GM04503 (cell line): ENCODE results near the gene PDZD2.

Experiments
- DNase-seq: peaks from one replicate; pipeline ENCODE4 v3.0.0-alpha.2; 2012; ENCODE audit warnings: low read depth

Gene PDZD2

GRCh38 chr5:31825518-31826068 lies 186.7 kb downstream of the PDZD2 start:
- DNase-seq = no peak

DNA sequence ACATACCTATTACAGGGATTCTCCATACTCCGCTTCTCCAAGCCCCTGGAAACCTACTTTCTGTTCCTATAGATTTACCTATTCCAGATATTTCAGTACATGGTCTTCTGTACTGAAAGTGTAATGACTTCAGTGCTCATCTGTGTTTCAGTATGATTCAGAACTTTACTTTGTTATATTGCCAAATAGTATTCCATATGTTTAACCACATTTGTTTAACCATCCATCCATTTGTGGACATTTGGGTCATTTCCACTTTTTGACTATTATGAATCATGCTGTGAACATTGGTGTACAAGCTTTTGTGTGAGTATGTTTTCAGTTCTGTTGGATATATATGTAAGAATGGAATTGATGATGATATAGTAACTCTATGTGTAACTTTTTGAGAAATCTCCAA lies 188.9 kb downstream of the PDZD2 start:
- no peak for DNase-seq

GRCh38 chr5:31832966-31833365 lies 194.0 kb downstream of the PDZD2 start:
- no peak for DNase-seq

DNA sequence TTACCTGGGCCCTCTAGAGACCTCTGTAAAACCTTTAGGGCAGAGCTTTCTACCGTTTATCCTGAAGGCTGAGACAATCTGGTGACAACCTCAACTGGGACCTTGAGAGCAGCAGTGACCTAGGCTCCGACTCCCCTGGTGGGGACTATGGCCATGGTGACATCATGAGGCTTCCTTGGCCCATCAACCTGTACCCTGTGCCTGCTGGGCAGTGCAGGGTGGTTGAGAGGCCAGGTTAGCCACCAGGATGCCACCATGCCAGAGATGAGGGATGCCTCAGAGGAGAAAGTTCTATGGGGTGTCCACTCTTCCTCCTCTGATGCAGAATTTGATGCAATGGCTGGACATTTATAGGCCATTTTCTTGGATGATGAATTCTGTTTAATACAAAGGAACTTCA lies 194.8 kb downstream of the PDZD2 start:
- no peak for DNase-seq

GRCh38 chr5:31844622-31845345 lies 205.9 kb downstream of the PDZD2 start:
- DNase-seq = no peak

DNA sequence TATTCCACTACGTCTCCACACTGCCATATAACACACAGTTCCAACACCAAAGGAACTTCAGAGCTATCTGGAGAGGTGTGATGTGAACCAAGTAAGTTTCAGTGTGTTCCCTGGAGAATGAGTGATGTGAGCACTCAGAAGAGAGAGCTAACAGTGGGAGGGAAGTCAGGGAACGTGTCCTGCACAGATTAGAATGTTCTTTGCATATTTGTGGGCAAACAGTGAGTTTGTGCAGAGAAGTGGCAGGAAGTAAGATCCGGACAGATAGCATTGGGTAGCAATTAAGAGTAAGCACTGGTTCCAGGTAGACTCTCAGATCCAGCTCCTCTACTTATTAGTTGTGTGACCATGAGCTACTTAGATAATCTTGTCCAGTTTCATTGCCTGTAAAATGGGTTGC lies 206.4 kb downstream of the PDZD2 start:
- DNase-seq = no peak

GRCh38 chr5:31846934-31847333 lies 208.0 kb downstream of the PDZD2 start:
- DNase-seq = no peak

GRCh38 chr5:31847354-31847753 lies 208.4 kb downstream of the PDZD2 start:
- no peak for DNase-seq

DNA sequence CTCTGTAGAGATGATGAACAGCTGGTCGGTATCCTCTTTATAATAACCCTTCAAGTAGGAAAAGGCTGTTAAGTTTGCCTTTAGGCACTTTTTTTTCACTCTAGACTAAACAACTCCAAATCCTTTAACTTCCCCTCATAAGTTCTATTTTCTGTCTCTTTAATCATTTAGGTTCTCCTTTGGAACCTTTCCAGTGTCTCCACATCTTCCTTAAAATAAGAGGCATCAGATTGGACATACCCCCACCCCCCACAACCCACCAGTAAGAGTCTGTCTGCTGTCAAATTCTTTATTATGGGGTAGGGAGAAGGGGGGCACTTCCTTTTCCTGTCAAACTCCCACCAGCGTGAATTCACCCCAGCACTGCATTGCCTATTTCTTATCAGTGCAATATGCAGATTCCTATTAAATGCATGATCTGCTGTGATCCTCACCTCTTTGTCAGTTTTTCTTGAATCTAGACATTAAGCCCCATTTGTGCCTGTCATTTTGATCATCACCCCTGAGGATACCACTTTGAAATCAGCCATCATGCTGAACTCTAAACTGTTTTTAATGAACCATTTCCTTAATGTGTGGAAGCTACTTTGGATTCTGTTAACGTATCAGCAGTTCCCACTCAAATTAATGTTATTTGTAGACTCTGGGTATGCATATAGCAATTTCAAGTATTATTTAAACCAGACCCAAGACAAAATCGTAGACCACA lies 212.2 kb downstream of the PDZD2 start:
- DNase-seq = no peak

DNA sequence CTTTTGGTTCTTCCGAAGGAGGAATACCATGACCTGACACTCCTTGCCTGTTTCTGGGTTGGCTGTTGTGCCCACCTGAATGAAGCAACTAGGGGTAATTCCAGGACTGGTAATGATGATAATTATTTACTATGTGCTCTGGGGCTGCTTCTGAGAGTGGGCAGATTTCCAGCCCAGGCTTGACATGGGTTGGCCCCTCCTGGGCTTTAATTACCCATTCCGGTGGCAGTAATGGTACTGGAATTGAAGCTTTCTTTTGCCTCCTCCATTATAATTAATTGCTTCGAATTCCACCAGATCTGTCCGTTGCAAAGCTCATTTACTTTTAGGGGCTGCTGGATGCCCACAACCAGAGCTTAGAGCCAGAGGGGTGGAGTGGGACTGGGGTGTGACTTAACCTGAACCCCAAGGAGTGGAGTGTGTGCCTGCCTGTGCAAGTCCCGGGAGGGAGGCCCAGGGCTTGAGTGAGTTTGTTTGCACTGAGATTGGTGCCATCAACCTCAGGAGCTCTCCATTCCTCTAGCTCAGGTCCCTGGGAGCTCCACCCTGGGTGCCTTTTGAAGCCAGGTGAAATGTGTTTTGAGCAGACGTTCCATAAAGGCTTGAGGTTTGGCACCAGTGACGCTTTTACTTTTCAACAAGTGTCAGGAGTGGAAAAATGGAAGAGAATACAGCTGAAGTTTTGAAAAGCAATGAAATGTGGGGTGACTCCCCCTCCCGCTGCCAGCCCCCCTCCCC lies 214.6 kb downstream of the PDZD2 start:
- DNase-seq = no peak

DNA sequence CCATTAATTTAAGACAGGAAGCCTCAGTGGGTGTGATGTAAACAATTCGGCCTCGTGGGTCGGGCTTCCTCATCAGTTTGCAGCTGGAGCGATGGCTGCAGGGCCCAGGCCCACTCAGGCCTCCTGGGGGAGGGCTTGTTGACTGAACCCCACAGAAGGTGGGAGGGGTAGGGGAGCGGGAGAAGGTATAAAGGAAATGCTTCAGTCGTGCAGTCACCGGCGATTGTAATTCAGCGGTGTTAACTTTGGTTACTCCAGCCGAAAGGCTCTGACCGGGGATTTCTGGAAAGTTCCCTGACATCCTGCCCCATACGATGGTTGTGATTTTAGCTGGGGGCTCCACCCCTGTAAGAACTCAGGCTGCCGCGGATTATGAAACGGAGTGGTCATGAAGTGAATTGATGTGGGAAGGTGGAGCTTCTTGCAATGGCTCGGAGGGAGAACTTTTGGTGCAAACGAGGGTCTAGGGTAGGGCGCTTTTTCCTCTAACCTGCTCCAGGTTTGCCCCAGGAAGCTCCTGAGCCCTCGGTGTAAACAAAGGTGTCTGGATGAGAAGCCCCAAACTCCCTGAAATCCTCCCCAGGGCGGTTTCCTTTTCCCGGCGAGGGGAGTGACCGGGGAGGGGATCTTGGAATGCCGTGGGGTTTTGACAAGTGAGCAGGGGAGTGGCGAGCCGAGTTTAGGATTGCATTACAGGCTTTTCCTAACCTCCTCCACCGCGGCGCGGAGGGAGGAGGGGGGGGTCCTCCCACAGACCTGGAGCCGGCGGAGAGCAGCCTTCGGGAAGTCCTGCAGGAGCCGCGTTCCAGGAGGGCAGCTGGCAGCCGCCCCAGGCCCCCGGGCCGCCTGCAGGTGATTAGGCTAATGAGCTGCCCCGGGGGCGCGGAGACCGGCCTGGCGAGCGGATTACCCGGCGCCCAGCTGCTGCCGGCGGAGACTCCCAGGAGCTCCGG lies 215.5 kb downstream of the PDZD2 start:
- no peak for DNase-seq

- no peak for DNase-seq
These were observed 216.5 kb downstream of the PDZD2 start for GRCh38 chr5:31855134-31856040.

- no peak for DNase-seq
These were observed 220.2 kb downstream of the PDZD2 start for GRCh38 chr5:31859096-31859495.

- no peak for DNase-seq
These were observed 221.3 kb downstream of the PDZD2 start for GRCh38 chr5:31860278-31860677.

GRCh38 chr5:31860726-31861433 lies 221.9 kb downstream of the PDZD2 start:
- DNase-seq = no peak

GRCh38 chr5:31861601-31862000 lies 222.7 kb downstream of the PDZD2 start:
- DNase-seq = no peak

DNA sequence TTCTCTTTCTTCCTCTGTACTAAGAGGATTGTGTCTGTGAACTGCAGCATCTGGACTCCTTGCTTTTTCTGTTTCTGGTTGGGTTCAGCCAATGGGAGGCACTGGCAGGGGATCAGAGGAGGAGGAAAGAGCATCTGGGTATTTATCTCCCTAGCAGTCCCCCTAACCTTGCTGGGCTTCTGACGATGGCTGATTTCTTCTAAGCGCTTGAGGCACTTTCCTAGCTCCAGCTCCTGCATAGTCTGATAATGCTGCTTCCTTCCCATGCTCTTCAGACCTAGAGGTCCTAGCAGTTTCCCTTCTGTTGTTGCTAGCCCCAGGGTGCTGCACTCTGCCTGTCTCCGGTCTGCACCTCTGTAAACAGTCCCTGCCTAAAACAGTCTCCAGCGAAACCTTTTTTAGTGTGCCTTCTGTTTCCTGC lies 225.1 kb downstream of the PDZD2 start:
- no peak for DNase-seq

DNA sequence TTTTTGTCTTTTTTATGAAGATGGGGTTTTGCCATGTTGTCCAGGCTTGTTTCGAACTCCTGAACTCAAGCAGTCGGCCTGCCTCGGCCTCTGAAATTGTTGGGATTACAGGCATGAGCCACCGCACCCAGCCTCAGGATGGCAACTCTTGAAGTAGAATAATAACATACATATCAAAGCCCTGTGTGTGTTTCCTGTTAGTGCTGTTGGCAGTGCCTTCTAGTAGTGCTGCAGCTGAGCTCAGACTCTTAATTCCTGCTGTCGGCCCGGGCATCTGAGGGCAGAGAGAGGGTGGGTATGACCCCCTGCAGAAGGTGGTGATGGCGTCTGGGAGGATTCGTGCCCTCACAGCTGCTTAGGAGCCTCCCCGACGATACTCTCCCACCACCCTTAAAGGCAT lies 227.2 kb downstream of the PDZD2 start:
- DNase-seq = no peak

- no peak for DNase-seq
These were observed 228.3 kb downstream of the PDZD2 start for GRCh38 chr5:31867219-31867618.

DNA sequence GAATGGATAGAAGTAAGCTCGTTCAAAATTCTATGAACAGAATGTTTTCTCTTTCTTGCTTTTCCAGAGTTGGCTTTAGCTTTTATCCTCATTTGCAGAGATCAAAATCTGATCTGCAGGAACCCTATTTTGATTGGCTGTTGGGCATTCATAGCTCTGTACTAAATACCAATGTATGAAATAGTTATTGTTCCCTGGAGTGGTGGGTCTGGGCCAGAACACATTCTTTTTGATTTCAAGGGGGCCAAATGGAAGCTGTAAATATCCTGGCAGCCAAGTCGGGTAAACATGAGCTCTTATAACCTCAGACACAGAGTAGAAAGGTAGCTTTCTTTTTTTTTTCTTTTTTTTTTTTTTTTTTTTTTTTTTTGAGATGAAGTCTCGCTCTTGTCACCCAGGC lies 241.5 kb downstream of the PDZD2 start:
- no peak for DNase-seq
